Measurements from ENCODE around the gene PTPRD. TPM values are rescaled to one million over a fixed set of nuclear protein-coding genes. Genes with fewer than 3 reads are reported as not detected.

PTPRD gene
- total RNA-seq, 1 experiment from 2014 or later = not detected

- no peak for ATAC-seq
- Histone ChIP-seq H3K27me3 (ENCODE audit: control insufficient read depth, insufficient read depth, low read length) (no peaks in the 10 kb centered on the region), H3K36me3 (ENCODE audit: control insufficient read depth, insufficient read depth, low read length) (no peaks in the 10 kb centered on the region), H3K4me3 (ENCODE audit: low read depth in 2 of 2, low read length in 2 of 2) (no peak overlapping the region), H3K27ac (ENCODE audit: low read length) (no peak overlapping the region), H3K4me1 (ENCODE audit: control insufficient read depth, insufficient read depth, low read length) (no peaks in the 10 kb centered on the region), H3K9me3 (ENCODE audit: control insufficient read depth, insufficient read depth, low read depth, low read length) (no peaks in the 10 kb centered on the region)
- no TSS peak for BruUV-seq (replicated peaks)
- DNase-seq (ENCODE audit: low read depth, low spot score) = no peak
- no peak for TF ChIP-seq POLR2AphosphoS5 (IDR thresholded peaks at IDR 0.05; ENCODE audit: low read depth, low read length)
- no peak for TF ChIP-seq TCF7L2 (IDR thresholded peaks at IDR 0.05; ENCODE audit: low read depth, low read length)
- TF ChIP-seq REST (IDR thresholded peaks at IDR 0.05; ENCODE audit: insufficient read depth in 1 of 2, low read depth in 2 of 2, low read length in 1 of 2) = no peak
- no peak for TF ChIP-seq CTCF (IDR thresholded peaks at IDR 0.05)
- TF ChIP-seq SIN3A (IDR thresholded peaks at IDR 0.05; ENCODE audit: borderline replicate concordance, insufficient read depth, low read depth, low read length) = no peak
- in situ Hi-C loops (cut with HindIII; ENCODE audit: low pct_unique_long_range_greater_than_20kb, low sequenced_read_pairs) (no loop called here), intact Hi-C loops (cut with micrococcal nuclease; ENCODE audit: unreplicated experiment) (no loop called here)
- CTCF ChIA-PET = no interaction called here
- POLR2A ChIA-PET = no interaction called here
These were observed 1650.7 kb downstream of the PTPRD start for GRCh38 chr9:8962084-8962483.

- ChIA-PET CTCF (no interaction called here), POLR2A (no interaction called here)
- DNase-seq (ENCODE audit: low read depth, low spot score) = no peak
- Histone ChIP-seq H3K27ac (ENCODE audit: low read length) (no peak overlapping the region), H3K27me3 (ENCODE audit: control insufficient read depth, insufficient read depth, low read length) (no peaks in the 10 kb centered on the region), H3K9me3 (ENCODE audit: control insufficient read depth, insufficient read depth, low read depth, low read length) (no peaks in the 10 kb centered on the region), H3K4me3 (ENCODE audit: low read depth in 2 of 2, low read length in 2 of 2) (no peak overlapping the region), H3K36me3 (ENCODE audit: control insufficient read depth, insufficient read depth, low read length) (no peaks in the 10 kb centered on the region), H3K4me1 (ENCODE audit: control insufficient read depth, insufficient read depth, low read length) (no peaks in the 10 kb centered on the region)
- no peak for ATAC-seq
- no TSS peak for BruUV-seq (replicated peaks)
- TF ChIP-seq SIN3A (IDR thresholded peaks at IDR 0.05; ENCODE audit: borderline replicate concordance, insufficient read depth, low read depth, low read length) = no peak
- intact Hi-C loops (cut with micrococcal nuclease; ENCODE audit: unreplicated experiment) (no loop called here), in situ Hi-C loops (cut with HindIII; ENCODE audit: low pct_unique_long_range_greater_than_20kb, low sequenced_read_pairs) (no loop called here)
These were observed 1651.5 kb downstream of the PTPRD start for GRCh38 chr9:8961186-8961851.

- in situ Hi-C loops (cut with HindIII; ENCODE audit: low pct_unique_long_range_greater_than_20kb, low sequenced_read_pairs) = no loop called here
- Histone ChIP-seq H3K27ac (ENCODE audit: low read length) (no peak overlapping the region), H3K36me3 (ENCODE audit: control insufficient read depth, insufficient read depth, low read length) (no peaks in the 10 kb centered on the region), H3K4me3 (ENCODE audit: low read depth in 2 of 2, low read length in 2 of 2) (no peak overlapping the region), H3K27me3 (ENCODE audit: control insufficient read depth, insufficient read depth, low read length) (no peaks in the 10 kb centered on the region), H3K9me3 (ENCODE audit: control insufficient read depth, insufficient read depth, low read depth, low read length) (no peaks in the 10 kb centered on the region), H3K4me1 (ENCODE audit: control insufficient read depth, insufficient read depth, low read length) (no peaks in the 10 kb centered on the region)
- BruUV-seq (replicated peaks) = no TSS peak
- DNase-seq (ENCODE audit: low read depth, low spot score) (no peak), ATAC-seq (no peak)
- intact Hi-C loops (cut with micrococcal nuclease; ENCODE audit: unreplicated experiment) = no loop called here
- CTCF ChIA-PET = no interaction called here
- POLR2A ChIA-PET = no interaction called here
- no peak for TF ChIP-seq CTCF (IDR thresholded peaks at IDR 0.05)
- no peak for TF ChIP-seq SIN3A (IDR thresholded peaks at IDR 0.05; ENCODE audit: borderline replicate concordance, insufficient read depth, low read depth, low read length)
- TF ChIP-seq POLR2AphosphoS5 (IDR thresholded peaks at IDR 0.05; ENCODE audit: low read depth, low read length) = no peak
- TF ChIP-seq REST (IDR thresholded peaks at IDR 0.05; ENCODE audit: insufficient read depth in 1 of 2, low read depth in 2 of 2, low read length in 1 of 2) = no peak
- TF ChIP-seq TCF7L2 (IDR thresholded peaks at IDR 0.05; ENCODE audit: low read depth, low read length) = no peak
These were observed 1652.5 kb downstream of the PTPRD start for GRCh38 chr9:8960254-8960653.
